GM12878 (cell line): Measurements from ENCODE around the gene ZNF816. TPM values are rescaled to one million over a fixed set of nuclear protein-coding genes. Genes with fewer than 3 reads are reported as not detected.

Experiments
- ATAC-seq: fragments of 200-7000 bp; cut with Tn5 transposase; 3 replicates; pipeline ENCODE4 v1.9.1; 2020; ENCODE audit warnings: mild to moderate bottlenecking, moderate library complexity
- BruUV-seq: library from RNA; stranded (reverse); fragments of 400-500 nt; replicated peaks from 2 replicates; lab custom pipeline; 2021; lab: Mats Ljungman, UMichigan
- CTCF ChIA-PET: fragments of 300-600 bp; sonication (Branson Sonifier 250); formaldehyde crosslinking; extraction: SDS; loops from one replicate; lab custom pipeline; 2021; ENCODE audit warnings: inconsistent platforms; lab: Yijun Ruan, JAX
- POLR2A ChIA-PET: fragments of 350-600 bp; formaldehyde crosslinking; extraction: SDS; loops from one replicate; lab custom pipeline; 2021; ENCODE audit warnings: inconsistent platforms; lab: Charles Lee
- RAD21 ChIA-PET: fragments of 300-600 bp; sonication (Branson Sonifier 250); formaldehyde crosslinking; loops from one replicate; lab custom pipeline; 2023; ENCODE audit warnings: antibody characterized with exemption; ENCODE audit not compliant: unreplicated experiment; lab: Charles Lee
- SMC1A ChIA-PET: fragments of 300-600 bp; sonication (Branson Sonifier 250); formaldehyde crosslinking; loops from one replicate; lab custom pipeline; 2023; ENCODE audit not compliant: unreplicated experiment, uncharacterized antibody; lab: Charles Lee
- DNase-seq: peaks from one replicate; pipeline ENCODE4 v3.0.0-alpha.2; 2011; ENCODE audit warnings: low read depth, low spot score
- FAIRE-seq: peaks from 3 replicates; lab custom pipeline; 2011; peaks lifted over from hg19 to GRCh38; lab: Jason Lieb, UNC
- H2AFZ ChIP-seq: 2 replicates; pipeline ENCODE4 v1.6.0; 2011; ENCODE audit warnings: low read depth, low read length, control low read depth; ENCODE audit not compliant: control insufficient read depth
- H3K27ac ChIP-seq: 2 replicates; pipeline ENCODE4 v1.5.1; 2011; ENCODE audit warnings: control low read depth; ENCODE audit not compliant: control insufficient read depth, insufficient read depth
- H3K27me3 ChIP-seq, 2 experiments: replicated peaks in 1 of 2; 2 replicates each; pipeline versions ENCODE4 v1.6.0 to v1.6.1; 2011; ENCODE audit warnings: low read length in 1 of 2; ENCODE audit not compliant: control insufficient read depth in 2 of 2, insufficient read depth in 2 of 2
- H3K36me3 ChIP-seq, 2 experiments: 2 replicates each; pipeline ENCODE4 v1.5.1; 2011; ENCODE audit warnings: low read length in 1 of 2; ENCODE audit not compliant: control insufficient read depth in 2 of 2, insufficient read depth in 2 of 2
- H3K4me1 ChIP-seq: 2 replicates; pipeline ENCODE4 v1.6.1; 2011; ENCODE audit warnings: mild to moderate bottlenecking, low read length, moderate library complexity, mixed read lengths; ENCODE audit not compliant: control insufficient read depth, insufficient read depth
- H3K4me2 ChIP-seq: 2 replicates; pipeline ENCODE4 v1.6.0; 2011; ENCODE audit warnings: control low read depth; ENCODE audit not compliant: control insufficient read depth, insufficient read depth
- H3K4me3 ChIP-seq: fragments of 200-600 bp; sonication (generic); 2 replicates; pipeline ENCODE4 v1.5.1; 2016
- H3K79me2 ChIP-seq: 2 replicates; pipeline ENCODE4 v1.6.0; 2011; ENCODE audit warnings: low read length; ENCODE audit not compliant: control insufficient read depth, insufficient read depth
- H3K9ac ChIP-seq: 2 replicates; pipeline ENCODE4 v1.8.0; 2011; ENCODE audit warnings: low read length, control low read depth, mixed read lengths; ENCODE audit not compliant: control insufficient read depth, insufficient read depth
- H3K9me3 ChIP-seq: replicated peaks from 3 replicates; pipeline ENCODE4 v1.5.1; 2011; ENCODE audit warnings: mild to moderate bottlenecking, low read length; ENCODE audit not compliant: control insufficient read depth, insufficient read depth
- H4K20me1 ChIP-seq: 2 replicates; pipeline ENCODE4 v1.6.0; 2011; ENCODE audit not compliant: control insufficient read depth, insufficient read depth
- ASH2L ChIP-seq: fragments of 300-600, 200-600 bp; sonication (generic); IDR thresholded peaks from 2 replicates; pipeline ENCODE4 v1.6.1; 2017; ENCODE audit warnings: low read depth, mild to moderate bottlenecking, borderline replicate concordance
- BACH1 ChIP-seq: fragments of 450-650 bp; IDR thresholded peaks from 2 replicates; pipeline ENCODE4 v1.6.1; 2017; ENCODE audit warnings: mild to moderate bottlenecking, borderline replicate concordance
- CHD1 ChIP-seq: IDR thresholded peaks from 2 replicates; pipeline ENCODE4 v1.6.1; 2012; ENCODE audit warnings: low read depth, low read length, improper control_type of control experiment
- EED ChIP-seq: sonication (generic); IDR thresholded peaks from 2 replicates; pipeline ENCODE4 v1.6.1; 2016; ENCODE audit warnings: antibody characterized with exemption, low read depth
- IKZF1 ChIP-seq: fragments of 450-650 bp; conservative IDR thresholded peaks from 2 replicates; pipeline ENCODE4 v1.6.1; 2017; ENCODE audit warnings: antibody characterized with exemption, mild to moderate bottlenecking
- JUND ChIP-seq: IDR thresholded peaks from 2 replicates; pipeline ENCODE4 v1.6.1; 2012; ENCODE audit warnings: low read depth, mild to moderate bottlenecking, low read length, improper control_type of control experiment, moderate library complexity
- MEF2A ChIP-seq: IDR thresholded peaks from 2 replicates; pipeline ENCODE4 v1.6.1; 2011; ENCODE audit warnings: low read depth, mild to moderate bottlenecking, low read length, moderate library complexity; ENCODE audit not compliant: insufficient read depth
- NR2F1 ChIP-seq: fragments of 450-650 bp; conservative IDR thresholded peaks from 2 replicates; pipeline ENCODE4 v1.6.1; 2017; ENCODE audit warnings: mild to moderate bottlenecking
- PAX8 ChIP-seq: fragments of 450-650 bp; IDR thresholded peaks from 2 replicates; pipeline ENCODE4 v1.6.1; 2017; ENCODE audit warnings: mild to moderate bottlenecking, moderate library complexity
- PML ChIP-seq: IDR thresholded peaks from 2 replicates; pipeline ENCODE4 v1.6.1; 2012; ENCODE audit warnings: low read length, inconsistent platforms
- POLR2AphosphoS2 ChIP-seq: IDR thresholded peaks from 2 replicates; pipeline ENCODE4 v1.6.1; 2011; ENCODE audit warnings: low read depth, mild to moderate bottlenecking, low read length, improper control_type of control experiment, moderate library complexity
- RBBP5 ChIP-seq: fragments of 200-600 bp; sonication (generic); conservative IDR thresholded peaks from 2 replicates; pipeline ENCODE4 v1.6.1; 2016
- RCOR1 ChIP-seq: conservative IDR thresholded peaks from 2 replicates; pipeline ENCODE4 v1.6.1; 2012; ENCODE audit warnings: low read depth, low read length, improper control_type of control experiment
- RELA ChIP-seq: fragments of 450-650 bp; IDR thresholded peaks from 2 replicates; pipeline ENCODE4 v1.8.0; 2014; ENCODE audit warnings: borderline replicate concordance; ENCODE audit not compliant: partially characterized antibody
- RUNX3 ChIP-seq: IDR thresholded peaks from 2 replicates; pipeline ENCODE4 v1.6.1; 2012; ENCODE audit warnings: low read length, inconsistent platforms
- SMAD1 ChIP-seq: fragments of 450-650 bp; IDR thresholded peaks from 2 replicates; pipeline ENCODE4 v1.6.1; 2018; ENCODE audit warnings: mild to moderate bottlenecking, low read depth; ENCODE audit not compliant: partially characterized antibody
- SMC3 ChIP-seq: IDR thresholded peaks from 2 replicates; pipeline ENCODE4 v1.6.1; 2011; ENCODE audit warnings: low read length, improper control_type of control experiment, borderline replicate concordance
- STAT1 ChIP-seq: fragments of 450-650 bp; conservative IDR thresholded peaks from 2 replicates; pipeline ENCODE4 v1.6.1; 2014; ENCODE audit warnings: antibody characterized with exemption, mild to moderate bottlenecking
- TBL1XR1 ChIP-seq: IDR thresholded peaks from 2 replicates; pipeline ENCODE4 v1.6.1; 2012; ENCODE audit warnings: low read depth, low read length, improper control_type of control experiment
- YBX1 ChIP-seq: fragments of 450-650 bp; IDR thresholded peaks from 2 replicates; pipeline ENCODE4 v1.6.1; 2016; ENCODE audit warnings: antibody characterized with exemption
- ZBED1 ChIP-seq: IDR thresholded peaks from 2 replicates; pipeline ENCODE4 v1.6.1; 2016; ENCODE audit warnings: borderline replicate concordance
- ZNF24 ChIP-seq: fragments of 450-650 bp; IDR thresholded peaks from 2 replicates; pipeline ENCODE4 v1.6.1; 2017; ENCODE audit warnings: antibody characterized with exemption, mild to moderate bottlenecking
- ZNF622 ChIP-seq: fragments of 450-650 bp; IDR thresholded peaks from 2 replicates; pipeline ENCODE4 v1.6.1; 2017; ENCODE audit warnings: mild to moderate bottlenecking, inconsistent platforms
- WGBS: methylation state at CpG from one replicate; pipeline ENCODE4 v1.1.6; 2016; ENCODE audit warnings: low lambda C conversion rate; ENCODE audit not compliant: insufficient replicate concordance, insufficient coverage; ENCODE audit errors: missing lambda C conversion rate; 5-methylcytosine and 5-hydroxymethylcytosine counted together
- in situ Hi-C: fragments of 300-500 bp; cut with MboI; formaldehyde crosslinking; loops from 9 replicates; pipeline ENCODE4 v1.14.3; 2018; ENCODE audit warnings: mixed read lengths
- intact Hi-C: fragments of 100-400 bp; cut with micrococcal nuclease; formaldehyde crosslinking; loops from one replicate; pipeline ENCODE4 v1.14.2; 2022; ENCODE audit not compliant: unreplicated experiment
- polyA plus RNA-seq, 11 experiments: library from polyadenylated mRNA; depleted of rRNA in 4 of 11; unstranded in 6 of 11; stranded (reverse) in 5 of 11; fragments of >200 nt; fragmentation: Nextera tagmentation in 4 of 11; fragmentation: Illumina TruSeq in 1 of 11; extraction: Ambion mirVana in 4 of 11; extraction: Trizol in 1 of 11; gene quantifications; 1 replicate in 1 of 11; 2 replicates in 10 of 11; pipeline versions ENCODE4 v1.2.1 to v1.2.3, GENCODE V29; 2011 to 2016; ENCODE audit warnings: inconsistent platforms in 2 of 11, missing spikeins in 2 of 11, low read depth in 1 of 11
- total RNA-seq, 4 experiments: library from RNA; depleted of rRNA in 3 of 4; stranded (reverse); fragments of >200 nt in 3 of 4; fragmentation: Illumina TruSeq in 1 of 4; extraction: Trizol in 1 of 4; gene quantifications; 2 replicates each; pipeline versions ENCODE4 v1.2.1 to v1.2.3, GENCODE V29; 2013 to 2021
- TF ChIP-seq, protein P1 (sequence below): fragments of 450-650 bp; IDR thresholded peaks from 2 replicates; pipeline ENCODE4 v1.6.1; 2017; ENCODE audit warnings: mild to moderate bottlenecking, moderate library complexity
- TF ChIP-seq, protein P2 (sequence below): IDR thresholded peaks from 2 replicates; pipeline ENCODE4 v1.6.1; 2011; ENCODE audit warnings: low read depth, mild to moderate bottlenecking, low read length, moderate library complexity, borderline replicate concordance; ENCODE audit errors: extremely low read depth

The ZNF816 gene
- total and polyA plus RNA-seq, 10 of the 15 experiments (the other 5 are each of a cell fraction or from before 2014, with no cell fraction given) = 4.0 to 15.6 (median 7.5) TPM

DNA sequence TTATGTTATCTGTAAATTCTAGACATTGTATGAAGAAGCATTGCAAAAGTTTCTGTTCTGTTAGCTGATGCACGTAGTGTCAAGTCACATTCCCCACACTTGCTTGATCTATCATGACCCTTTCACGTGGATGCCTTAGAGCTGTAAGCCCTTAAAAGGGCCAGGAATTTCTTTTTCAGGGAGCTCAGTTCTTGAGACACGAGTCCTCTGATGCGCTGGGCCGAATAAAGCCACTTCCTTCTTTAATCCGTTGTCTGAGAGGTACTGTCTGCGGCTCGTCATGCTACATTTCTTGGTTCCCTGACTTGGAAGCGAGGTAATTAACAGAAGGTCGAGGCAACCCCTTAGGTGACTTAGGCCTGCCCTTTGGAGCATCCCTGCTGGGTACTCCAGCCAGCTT, 5.8 kb downstream of the ZNF816 start (continued):
- TF ChIP-seq, protein P1, sequence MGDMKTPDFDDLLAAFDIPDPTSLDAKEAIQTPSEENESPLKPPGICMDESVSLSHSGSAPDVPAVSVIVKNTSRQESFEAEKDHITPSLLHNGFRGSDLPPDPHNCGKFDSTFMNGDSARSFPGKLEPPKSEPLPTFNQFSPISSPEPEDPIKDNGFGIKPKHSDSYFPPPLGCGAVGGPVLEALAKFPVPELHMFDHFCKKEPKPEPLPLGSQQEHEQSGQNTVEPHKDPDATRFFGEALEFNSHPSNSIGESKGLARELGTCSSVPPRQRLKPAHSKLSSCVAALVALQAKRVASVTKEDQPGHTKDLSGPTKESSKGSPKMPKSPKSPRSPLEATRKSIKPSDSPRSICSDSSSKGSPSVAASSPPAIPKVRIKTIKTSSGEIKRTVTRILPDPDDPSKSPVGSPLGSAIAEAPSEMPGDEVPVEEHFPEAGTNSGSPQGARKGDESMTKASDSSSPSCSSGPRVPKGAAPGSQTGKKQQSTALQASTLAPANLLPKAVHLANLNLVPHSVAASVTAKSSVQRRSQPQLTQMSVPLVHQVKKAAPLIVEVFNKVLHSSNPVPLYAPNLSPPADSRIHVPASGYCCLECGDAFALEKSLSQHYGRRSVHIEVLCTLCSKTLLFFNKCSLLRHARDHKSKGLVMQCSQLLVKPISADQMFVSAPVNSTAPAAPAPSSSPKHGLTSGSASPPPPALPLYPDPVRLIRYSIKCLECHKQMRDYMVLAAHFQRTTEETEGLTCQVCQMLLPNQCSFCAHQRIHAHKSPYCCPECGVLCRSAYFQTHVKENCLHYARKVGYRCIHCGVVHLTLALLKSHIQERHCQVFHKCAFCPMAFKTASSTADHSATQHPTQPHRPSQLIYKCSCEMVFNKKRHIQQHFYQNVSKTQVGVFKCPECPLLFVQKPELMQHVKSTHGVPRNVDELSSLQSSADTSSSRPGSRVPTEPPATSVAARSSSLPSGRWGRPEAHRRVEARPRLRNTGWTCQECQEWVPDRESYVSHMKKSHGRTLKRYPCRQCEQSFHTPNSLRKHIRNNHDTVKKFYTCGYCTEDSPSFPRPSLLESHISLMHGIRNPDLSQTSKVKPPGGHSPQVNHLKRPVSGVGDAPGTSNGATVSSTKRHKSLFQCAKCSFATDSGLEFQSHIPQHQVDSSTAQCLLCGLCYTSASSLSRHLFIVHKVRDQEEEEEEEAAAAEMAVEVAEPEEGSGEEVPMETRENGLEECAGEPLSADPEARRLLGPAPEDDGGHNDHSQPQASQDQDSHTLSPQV = no peak
- TF ChIP-seq EED (no peak), IKZF1 (no peak), SMC3 (no peak), RCOR1 (no peak), CHD1 (no peak), BACH1 (no peak), ZNF24 (no peak), MEF2A (no peak), POLR2AphosphoS2 (no peak), ZNF622 (no peak), PML (no peak)

DNA sequence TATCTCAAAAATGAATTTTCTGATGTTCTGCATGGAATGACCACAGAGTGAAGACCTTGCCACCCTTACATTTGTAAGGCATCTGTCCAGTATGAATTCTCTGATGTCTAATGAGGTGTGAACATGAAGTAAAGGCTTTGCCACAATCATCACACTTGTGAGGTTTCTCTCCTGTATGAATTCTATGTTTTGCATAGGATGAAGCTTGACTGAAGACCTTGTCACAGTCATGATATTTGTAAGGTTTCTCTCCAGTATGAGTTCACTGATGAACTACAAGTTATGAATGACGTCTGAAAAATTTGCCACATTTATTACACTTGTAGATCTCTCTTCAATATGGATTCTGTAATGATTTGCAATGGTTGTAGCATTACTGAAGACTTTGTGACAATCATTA, 13.3 kb downstream of the ZNF816 start:
- FAIRE-seq (no peak), ATAC-seq (no peak), DNase-seq (no peak)
- Histone ChIP-seq H4K20me1 (no peaks in the 10 kb centered on the region), H3K4me2 (no peak overlapping the region), H3K9ac (no peak overlapping the region), H3K4me3 (no peak overlapping the region), H2AFZ (no peak overlapping the region), H3K27ac (no peak overlapping the region), H3K4me1 (no peaks in the 10 kb centered on the region), H3K79me2 (no peaks in the 10 kb centered on the region), H3K9me3 (peaks cover 31% of the 10 kb centered on the region; the same call in 2 of the 3 replicates), H3K36me3 (peaks cover 5 to 20% of the 10 kb centered on the region in 2 experiments), H3K27me3 (no peaks in the 10 kb centered on the region)
- intact Hi-C loops (no loop called here), in situ Hi-C loops (no loop called here)
- RAD21 ChIA-PET = no interaction called here
- whole genome bisulfite sequencing = 100% methylated on average over 1 of the region's 1 CpG
- SMC1A ChIA-PET = no interaction called here
- no TSS peak for BruUV-seq
- CTCF ChIA-PET = no interaction called here
- POLR2A ChIA-PET = no interaction called here
- TF ChIP-seq SMAD1 (no peak), RBBP5 (no peak), TBL1XR1 (no peak), ASH2L (no peak), YBX1 (no peak), RUNX3 (no peak), NR2F1 (no peak), JUND (no peak), STAT1 (no peak), ZBED1 (no peak), PAX8 (no peak), RELA (no peak)
- TF ChIP-seq, protein P2, sequence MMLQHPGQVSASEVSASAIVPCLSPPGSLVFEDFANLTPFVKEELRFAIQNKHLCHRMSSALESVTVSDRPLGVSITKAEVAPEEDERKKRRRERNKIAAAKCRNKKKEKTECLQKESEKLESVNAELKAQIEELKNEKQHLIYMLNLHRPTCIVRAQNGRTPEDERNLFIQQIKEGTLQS = no peak
